ENCODE data around the gene ADARB2.
"Not testable (repeated sequence)": the region's sequence is repeated elsewhere in the genome, so short reads cannot be mapped to it uniquely, and the experiment has no call there.

Gene ADARB2

GRCh38 chr10:1401071-1401965 lies 336.0 kb downstream of the ADARB2 start:
- no peak for DNase-seq

- no peak for DNase-seq
Observed at GRCh38 chr10:1400101-1401070, 336.9 kb downstream of the ADARB2 start.

GRCh38 chr10:1399431-1400100 lies 337.8 kb downstream of the ADARB2 start:
- DNase-seq = no peak

GRCh38 chr10:1398626-1399410 lies 338.5 kb downstream of the ADARB2 start:
- DNase-seq = no peak

GRCh38 chr10:1398116-1398515 lies 339.2 kb downstream of the ADARB2 start:
- not testable (repeated sequence) for DNase-seq

GRCh38 chr10:1396297-1396635 lies 341.1 kb downstream of the ADARB2 start:
- no peak for DNase-seq

- DNase-seq = no peak
Observed at GRCh38 chr10:1395481-1396296, 341.6 kb downstream of the ADARB2 start.

- DNase-seq = no peak
Observed at GRCh38 chr10:1395025-1395480, 342.3 kb downstream of the ADARB2 start.

- no peak for DNase-seq
Observed at GRCh38 chr10:1394155-1394912, 343.0 kb downstream of the ADARB2 start.

GRCh38 chr10:1393481-1393880 lies 343.8 kb downstream of the ADARB2 start:
- no peak for DNase-seq

GRCh38 chr10:1392127-1392526 lies 345.2 kb downstream of the ADARB2 start:
- DNase-seq = no peak

GRCh38 chr10:1390200-1390599 lies 347.1 kb downstream of the ADARB2 start:
- DNase-seq = no peak

- DNase-seq = no peak
Observed at GRCh38 chr10:1384026-1384425, 353.3 kb downstream of the ADARB2 start.

GRCh38 chr10:1382711-1383110 lies 354.6 kb downstream of the ADARB2 start:
- no peak for DNase-seq

- DNase-seq = no peak
Observed at GRCh38 chr10:1381339-1381738, 356.0 kb downstream of the ADARB2 start.

- no peak for DNase-seq
Observed at GRCh38 chr10:1380088-1380671, 357.1 kb downstream of the ADARB2 start.

- DNase-seq = no peak
Observed at GRCh38 chr10:1379601-1380000, 357.7 kb downstream of the ADARB2 start.

- DNase-seq = no peak
Observed at GRCh38 chr10:1378473-1378872, 358.9 kb downstream of the ADARB2 start.

GRCh38 chr10:1377740-1378397 lies 359.5 kb downstream of the ADARB2 start:
- DNase-seq = no peak

- DNase-seq = no peak
Observed at GRCh38 chr10:1377231-1377630, 360.1 kb downstream of the ADARB2 start.

Measured in NCI-H1436 (cell line).